Spleen (tissue), 11 donors: ENCODE measurements around the gene APOBEC3F. TPM values are rescaled to one million over a fixed set of nuclear protein-coding genes. Genes with fewer than 3 reads are reported as not detected.

Experiments used
- DNase-seq: peaks from one replicate; pipeline ENCODE4 v3.0.0-alpha.2; 2020
- H3K27ac ChIP-seq, 8 donors: fragments of 200-600 bp; sonication (generic) in 7 of 8; 1 replicate in 4 of 8; 2 replicates in 4 of 8; pipeline versions ENCODE4 v1.5.0 to v1.8.0; 2016 to 2021; ENCODE audit warnings: inconsistent platforms in 4 of 8, mild to moderate bottlenecking in 4 of 8, moderate library complexity in 1 of 8
- H3K27me3 ChIP-seq, 7 donors: fragments of 200-600 bp; sonication (generic) in 6 of 7; replicated peaks in 1 of 7; 1 replicate in 4 of 7; 2 replicates in 3 of 7; pipeline versions ENCODE4 v1.5.0 to v1.8.0; 2016 to 2021; ENCODE audit warnings: inconsistent platforms in 3 of 7, mild to moderate bottlenecking in 1 of 7
- H3K36me3 ChIP-seq, 6 donors: fragments of 200-600 bp; sonication (generic) in 5 of 6; 1 replicate in 4 of 6; 2 replicates in 2 of 6; pipeline versions ENCODE4 v1.5.0 to v1.8.0; 2016 to 2021; ENCODE audit warnings: inconsistent platforms in 2 of 6
- H3K4me1 ChIP-seq, 6 donors: fragments of 200-600 bp; sonication (generic) in 5 of 6; 1 replicate in 3 of 6; 2 replicates in 3 of 6; pipeline versions ENCODE4 v1.5.0 to v1.8.0; 2016 to 2021; ENCODE audit warnings: inconsistent platforms in 3 of 6
- H3K4me3 ChIP-seq, 8 donors: fragments of 200-600 bp; sonication (generic) in 7 of 8; 1 replicate in 4 of 8; 2 replicates in 4 of 8; pipeline versions ENCODE4 v1.5.0 to v1.8.0; 2016 to 2021; ENCODE audit warnings: inconsistent platforms in 4 of 8, mild to moderate bottlenecking in 4 of 8, moderate library complexity in 2 of 8
- H3K9me3 ChIP-seq, 8 donors: fragments of 200-600 bp; sonication (generic) in 7 of 8; 1 replicate in 4 of 8; 2 replicates in 4 of 8; pipeline versions ENCODE4 v1.5.0 to v1.8.0; 2016 to 2021; ENCODE audit warnings: inconsistent platforms in 4 of 8
- POLR2A ChIP-seq, 3 donors: fragments of 450-650 bp; IDR thresholded peaks; one replicate each; pipeline ENCODE4 v1.5.1; 2017; ENCODE audit warnings: antibody characterized with exemption in 3 of 3, mild to moderate bottlenecking in 1 of 3
- POLR2AphosphoS5 ChIP-seq, 3 donors: sonication (generic); formaldehyde crosslinking; IDR thresholded peaks; one replicate each; pipeline ENCODE4 v1.5.1; 2017; ENCODE audit warnings: antibody characterized with exemption in 3 of 3
- WGBS, 5 donors: extraction: QIAGEN DNeasy Blood & Tissue Kit in 3 of 5; methylation state at CpG; one replicate each; pipeline versions ENCODE4 v1.1.5 to v1.1.7; 2013 to 2018; 5-methylcytosine and 5-hydroxymethylcytosine counted together
- intact Hi-C: fragments of 100-400 bp; cut with DNase I; formaldehyde crosslinking; loops from one replicate; pipeline ENCODE4 v1.15.0; 2023; ENCODE audit warnings: low total_unique reads
- polyA plus RNA-seq, 3 donors: library from polyadenylated mRNA; stranded (reverse); fragments of 200-250 nt; gene quantifications; one replicate each; pipeline ENCODE4 v1.2.1, GENCODE V29; 2013
- small RNA-seq, 4 donors: library from RNA; depleted of rRNA; stranded (forward); fragments of <200 nt; gene quantifications; one replicate each; pipeline ENCODE3, GENCODE V24; 2016
- total RNA-seq, 7 donors: library from RNA; depleted of rRNA in 3 of 7; stranded (reverse); fragments of >200 nt in 3 of 7; fragmentation: NEBNext Ultra II Directional in 4 of 7; extraction: Animal tissue kit (Norgen Biotek cat#: 25700) in 4 of 7; gene quantifications; one replicate each; pipeline versions ENCODE4 v1.1.0 to v1.2.1, GENCODE V29; 2016 to 2021
- TF ChIP-seq, protein P1 (sequence below), 11 experiments: fragments of 200-600 bp in 7 of 11; fragments of 450-650 bp in 4 of 11; sonication (generic) in 4 of 11; IDR thresholded peaks in 8 of 11; conservative IDR thresholded peaks in 3 of 11; 1 replicate in 7 of 11; 2 replicates in 4 of 11; pipeline versions ENCODE4 v1.4.0 to v1.8.0; 2016 to 2021; ENCODE audit warnings: antibody characterized with exemption in 11 of 11, inconsistent platforms in 4 of 11, mild to moderate bottlenecking in 1 of 11
- donor health status: healthy with polysubstance abuse.
- donor health status: DM: no; HTN: no; CAD: no; lungs with moderate emphysema.
- donor health status: DM: no; HTN: no; CAD: no.
- donor health status: Bipolar disorder and iron deficiency.
- donor health status: healthy.
- donor health status: DM: no; HTN: no; CAD: no.
- donor health status: DM: yes; HTN: yes; CAD: no.

The APOBEC3F gene
- total and polyA plus RNA-seq, 10 donors = 5.4 to 31.5 (median 15.7) TPM

GRCh38 chr22:39101226-39101625, 60.6 kb downstream of the APOBEC3F start:
- DNase-seq = no peak
- WGBS, 5 donors = 70 to 87% (median 86%) methylated on average over 8 to 13 of the region's 13 CpGs
- intact Hi-C loops = no loop called here
- Histone ChIP-seq H3K27ac (no peak overlapping the region), H3K27me3 (no peaks in the 10 kb centered on the region), H3K4me1 (peaks cover 30 to 54% (median 42%) of the 10 kb centered on the region in 6 donors), H3K9me3 (no peaks in the 10 kb centered on the region), H3K36me3 (no peaks in the 10 kb centered on the region), H3K4me3 (no peak overlapping the region)
- TF ChIP-seq POLR2A (IDR thresholded peaks at IDR 0.05) = no peak
- no peak for TF ChIP-seq POLR2AphosphoS5 (IDR thresholded peaks at IDR 0.05)
- TF ChIP-seq, protein P1, sequence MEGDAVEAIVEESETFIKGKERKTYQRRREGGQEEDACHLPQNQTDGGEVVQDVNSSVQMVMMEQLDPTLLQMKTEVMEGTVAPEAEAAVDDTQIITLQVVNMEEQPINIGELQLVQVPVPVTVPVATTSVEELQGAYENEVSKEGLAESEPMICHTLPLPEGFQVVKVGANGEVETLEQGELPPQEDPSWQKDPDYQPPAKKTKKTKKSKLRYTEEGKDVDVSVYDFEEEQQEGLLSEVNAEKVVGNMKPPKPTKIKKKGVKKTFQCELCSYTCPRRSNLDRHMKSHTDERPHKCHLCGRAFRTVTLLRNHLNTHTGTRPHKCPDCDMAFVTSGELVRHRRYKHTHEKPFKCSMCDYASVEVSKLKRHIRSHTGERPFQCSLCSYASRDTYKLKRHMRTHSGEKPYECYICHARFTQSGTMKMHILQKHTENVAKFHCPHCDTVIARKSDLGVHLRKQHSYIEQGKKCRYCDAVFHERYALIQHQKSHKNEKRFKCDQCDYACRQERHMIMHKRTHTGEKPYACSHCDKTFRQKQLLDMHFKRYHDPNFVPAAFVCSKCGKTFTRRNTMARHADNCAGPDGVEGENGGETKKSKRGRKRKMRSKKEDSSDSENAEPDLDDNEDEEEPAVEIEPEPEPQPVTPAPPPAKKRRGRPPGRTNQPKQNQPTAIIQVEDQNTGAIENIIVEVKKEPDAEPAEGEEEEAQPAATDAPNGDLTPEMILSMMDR (IDR thresholded peaks at IDR 0.05 in 8 of 11, conservative IDR thresholded peaks at IDR 0.05 in 3 of 11) = no peak

DNA sequence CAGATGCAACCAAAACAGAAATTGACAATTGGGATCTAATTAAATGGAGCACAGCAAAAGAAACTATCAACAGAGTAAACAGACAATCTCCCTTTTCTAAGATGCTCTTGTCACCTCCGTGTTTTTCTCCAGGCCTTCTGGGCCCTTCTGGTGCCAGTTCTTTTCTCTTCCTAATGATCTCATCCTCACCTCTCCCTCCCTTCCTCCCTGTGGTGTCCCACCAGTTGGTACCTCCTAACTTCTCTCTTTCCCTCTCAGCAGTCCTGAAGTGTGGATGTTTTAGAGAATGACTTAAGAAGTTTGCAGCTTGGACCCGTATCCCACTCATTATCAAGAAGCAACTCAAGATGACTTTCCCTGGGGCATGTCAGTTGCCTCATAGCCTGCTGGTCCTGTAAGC, 62.8 kb downstream of the APOBEC3F start:
- Histone ChIP-seq H3K36me3 (no peaks in the 10 kb centered on the region), H3K9me3 (no peaks in the 10 kb centered on the region), H3K27ac (no peak overlapping the region), H3K4me1 (peaks cover 8 to 32% (median 20%) of the 10 kb centered on the region in 6 donors), H3K27me3 (no peaks in the 10 kb centered on the region), H3K4me3 (no peak overlapping the region)
- DNase-seq = no peak
- 86 to 93% (median 93%) methylated on average over 2 of the region's 2 CpGs for WGBS, 5 donors
- intact Hi-C loops = no loop called here
- TF ChIP-seq, protein P1 (IDR thresholded peaks at IDR 0.05 in 8 of 11, conservative IDR thresholded peaks at IDR 0.05 in 3 of 11) = no peak
- TF ChIP-seq POLR2AphosphoS5 (IDR thresholded peaks at IDR 0.05) = no peak
- no peak for TF ChIP-seq POLR2A (IDR thresholded peaks at IDR 0.05)

Small RNAs within 50 kb of the gene (small RNA-seq; reads per million reads assigned to genes)
- 0 reads per million in 4 donors for gene AL022318.2

Other genes starting within 250 kb of the APOBEC3F start
- gene DNAL4, start 246.7 kb upstream of the APOBEC3F start, total RNA-seq = 10 to 100 TPM; 10.4 to 17.6 (median 13.9) TPM
- 10 to 100 TPM in 2 of 3 donors, 1 to 10 TPM in 1; 8.6 to 16.2 (median 10.6) TPM for gene DNAL4, start 246.7 kb upstream of the APOBEC3F start, polyA plus RNA-seq
- 10 to 100 TPM in 1 of 7 donors, 1 to 10 TPM in 6; 3.8 to 11.5 (median 5.0) TPM for gene NPTXR, start 196.8 kb upstream of the APOBEC3F start, total RNA-seq
- 1 to 10 TPM in 1 of 3 donors, under 1 TPM in 2; 0.24 to 1.2 (median 0.53) TPM for gene NPTXR, start 196.8 kb upstream of the APOBEC3F start, polyA plus RNA-seq
- 10 to 100 TPM; 35.8 to 72.2 (median 49.2) TPM for gene CBX6, start 168.6 kb upstream of the APOBEC3F start, total RNA-seq
- 10 to 100 TPM; 10.2 to 26.3 (median 11.3) TPM for gene CBX6, start 168.6 kb upstream of the APOBEC3F start, polyA plus RNA-seq
- gene APOBEC3A, start 83.3 kb upstream of the APOBEC3F start, total RNA-seq = 100 to 1,000 TPM in 2 of 7 donors, 10 to 100 TPM in 5; 18.6 to 163 (median 68.0) TPM
- 1 to 10 TPM; 1.2 to 5.6 (median 3.9) TPM for gene APOBEC3A, start 83.3 kb upstream of the APOBEC3F start, polyA plus RNA-seq
- gene APOBEC3B, start 58.5 kb upstream of the APOBEC3F start, total RNA-seq = 10 to 100 TPM in 1 of 7 donors, 1 to 10 TPM in 5, not detected in 1; 2.5 to 14.0 (median 7.2) TPM
- gene APOBEC3B, start 58.5 kb upstream of the APOBEC3F start, polyA plus RNA-seq = 1 to 10 TPM; 1.2 to 3.7 (median 2.1) TPM
- gene APOBEC3C, start 26.6 kb upstream of the APOBEC3F start, total RNA-seq = 10 to 100 TPM; 23.5 to 72.4 (median 54.2) TPM
- gene APOBEC3C, start 26.6 kb upstream of the APOBEC3F start, polyA plus RNA-seq = 10 to 100 TPM; 42.8 to 60.3 (median 45.2) TPM
- gene APOBEC3D, start 19.7 kb upstream of the APOBEC3F start, total RNA-seq = 10 to 100 TPM; 14.8 to 23.6 (median 17.6) TPM
- 10 to 100 TPM in 1 of 3 donors, 1 to 10 TPM in 2; 4.5 to 12.7 (median 6.8) TPM for gene APOBEC3D, start 19.7 kb upstream of the APOBEC3F start, polyA plus RNA-seq
- gene APOBEC3G, start 36.4 kb downstream of the APOBEC3F start, total RNA-seq = 10 to 100 TPM; 44.3 to 72.8 (median 53.7) TPM
- 10 to 100 TPM; 50.9 to 53.1 (median 51.0) TPM for gene APOBEC3G, start 36.4 kb downstream of the APOBEC3F start, polyA plus RNA-seq
- gene APOBEC3H, start 56.4 kb downstream of the APOBEC3F start, total RNA-seq = 1 to 10 TPM in 5 of 7 donors, under 1 TPM in 1, not detected in 1; 0.70 to 3.8 (median 2.2) TPM
- gene APOBEC3H, start 56.4 kb downstream of the APOBEC3F start, polyA plus RNA-seq = 1 to 10 TPM; 1.8 to 3.4 (median 2.3) TPM
- gene CBX7, start 111.8 kb downstream of the APOBEC3F start, total RNA-seq = 10 to 100 TPM; 50.9 to 99.4 (median 64.6) TPM
- 10 to 100 TPM; 20.2 to 62.0 (median 26.8) TPM for gene CBX7, start 111.8 kb downstream of the APOBEC3F start, polyA plus RNA-seq
- gene PDGFB, start 204.1 kb downstream of the APOBEC3F start, total RNA-seq = 10 to 100 TPM in 2 of 7 donors, 1 to 10 TPM in 5; 2.4 to 20.5 (median 9.3) TPM
- gene PDGFB, start 204.1 kb downstream of the APOBEC3F start, polyA plus RNA-seq = 1 to 10 TPM; 1.7 to 8.2 (median 2.0) TPM